ENCODE results near the gene ARSG.
A peak's percentile ranks its signal among the peaks of the same experiment; 100 is the strongest.

The ARSG gene

GRCh38 chr17:68418876-68419275, 127.6 kb downstream of the ARSG start:
- TF ChIP-seq CTCF (conservative IDR thresholded peaks at IDR 0.05) = no peak
- no peak overlapping the region for H3K27ac ChIP-seq

- H3K27ac ChIP-seq = no peak overlapping the region
- no peak for TF ChIP-seq CTCF (conservative IDR thresholded peaks at IDR 0.05)
Measured at GRCh38 chr17:68420065-68420464, 128.8 kb downstream of the ARSG start.

- no peak for TF ChIP-seq CTCF (conservative IDR thresholded peaks at IDR 0.05)
- no peak overlapping the region for H3K27ac ChIP-seq
Measured at GRCh38 chr17:68421486-68421885, 130.2 kb downstream of the ARSG start.

- no peak overlapping the region for H3K27ac ChIP-seq
- no peak for TF ChIP-seq CTCF (conservative IDR thresholded peaks at IDR 0.05)
Measured at GRCh38 chr17:68422821-68423220, 131.5 kb downstream of the ARSG start.

- no peak for TF ChIP-seq CTCF (conservative IDR thresholded peaks at IDR 0.05)
- no peak overlapping the region for H3K27ac ChIP-seq
Measured at GRCh38 chr17:68423251-68423650, 132.0 kb downstream of the ARSG start.

- no peak for TF ChIP-seq CTCF (conservative IDR thresholded peaks at IDR 0.05)
Measured at GRCh38 chr17:68424203-68424602, 132.9 kb downstream of the ARSG start.

GRCh38 chr17:68424861-68425260, 133.6 kb downstream of the ARSG start:
- H3K27ac ChIP-seq = peak overlapping the region; percentile 36; the same call in 1 of the 2 replicates
- no peak for TF ChIP-seq CTCF (conservative IDR thresholded peaks at IDR 0.05)

More at GRCh38 chr17:68424203-68424602, 132.9 kb downstream of the ARSG start:
- H3K27ac ChIP-seq = no peak overlapping the region

GRCh38 chr17:68425979-68426378, 134.7 kb downstream of the ARSG start:
- no peak overlapping the region; the same call in 1 of the 2 replicates for H3K27ac ChIP-seq
- no peak for TF ChIP-seq CTCF (conservative IDR thresholded peaks at IDR 0.05)

Measured in VCaP (cell line).